OCI-LY7 (cell line): Measurements from ENCODE around the gene MFRP. TPM values are rescaled to one million over a fixed set of nuclear protein-coding genes. Genes with fewer than 3 reads are reported as not detected.

ENCODE experiments used
- BruUV-seq: library from RNA; stranded (reverse); fragments of 400-500 nt; replicated peaks from 2 replicates; lab custom pipeline; 2021; lab: Mats Ljungman, UMichigan
- CTCF ChIA-PET: fragments of 300-600 bp; sonication (Branson Sonifier 250); formaldehyde crosslinking; loops from one replicate; lab custom pipeline; 2022; ENCODE audit warnings: antibody characterized with exemption; ENCODE audit not compliant: unreplicated experiment; lab: Charles Lee
- POLR2A ChIA-PET: fragments of 300-600 bp; sonication (Branson Sonifier 250); formaldehyde crosslinking; loops from one replicate; lab custom pipeline; 2022; ENCODE audit warnings: antibody characterized with exemption; lab: Charles Lee
- DNase-seq: peaks from one replicate; pipeline ENCODE4 v3.0.0-alpha.2; 2015; ENCODE audit warnings: low spot score
- H2AFZ ChIP-seq: fragments of 200-600 bp; sonication (generic), shearing (Covaris generic); 2 replicates; pipeline ENCODE4 v1.6.1; 2014; ENCODE audit warnings: mild to moderate bottlenecking, antibody characterized with exemption, low read length, moderate library complexity
- H3K27ac ChIP-seq: fragments of 200-600 bp; sonication (generic); 2 replicates; pipeline ENCODE4 v1.5.1; 2014; ENCODE audit warnings: mixed run types, low read depth, mild to moderate bottlenecking, moderate library complexity, low read length, inconsistent platforms; ENCODE audit not compliant: poor library complexity, severe bottlenecking
- H3K36me3 ChIP-seq: fragments of 200-600 bp; sonication (generic); 2 replicates; pipeline ENCODE4 v1.6.1; 2014; ENCODE audit warnings: mild to moderate bottlenecking, antibody characterized with exemption, low read length, moderate library complexity, mixed read lengths; ENCODE audit not compliant: insufficient read depth
- H3K4me1 ChIP-seq: fragments of 200-600 bp; sonication (generic); 2 replicates; pipeline ENCODE4 v1.5.1; 2014; ENCODE audit warnings: mild to moderate bottlenecking, low read length; ENCODE audit not compliant: insufficient read depth, poor library complexity, severe bottlenecking
- H3K4me2 ChIP-seq: fragments of 200-600 bp; sonication (generic); 2 replicates; pipeline ENCODE4 v1.6.1; 2014; ENCODE audit warnings: mild to moderate bottlenecking, low read length
- H3K4me3 ChIP-seq: fragments of 200-600 bp; sonication (generic); 2 replicates; pipeline ENCODE4 v1.5.1; 2014; ENCODE audit warnings: mild to moderate bottlenecking, low read depth, low read length; ENCODE audit not compliant: poor library complexity, severe bottlenecking
- H3K79me2 ChIP-seq: fragments of 200-600 bp; sonication (generic); 2 replicates; pipeline ENCODE4 v1.6.1; 2016; ENCODE audit warnings: low read depth, mild to moderate bottlenecking, low read length, moderate library complexity, mixed read lengths; ENCODE audit not compliant: insufficient read depth
- H3K9me2 ChIP-seq: fragments of 200-600 bp; sonication (generic); 2 replicates; pipeline ENCODE4 v1.6.1; 2016; ENCODE audit warnings: mild to moderate bottlenecking, low read length, mixed read lengths; ENCODE audit not compliant: insufficient read depth
- H3K9me3 ChIP-seq: fragments of 200-600 bp; sonication (generic); 2 replicates; pipeline ENCODE4 v1.6.1; 2014; ENCODE audit warnings: mild to moderate bottlenecking, mixed run types, low read length, mixed read lengths
- H4K20me1 ChIP-seq: fragments of 200-600 bp; sonication (generic); 2 replicates; pipeline ENCODE4 v1.6.1; 2014; ENCODE audit warnings: mild to moderate bottlenecking, antibody characterized with exemption, low read length, moderate library complexity, mixed read lengths; ENCODE audit not compliant: insufficient read depth
- CTCF ChIP-seq: fragments of 200-600 bp; sonication (generic); conservative IDR thresholded peaks from 2 replicates; pipeline ENCODE4 v1.5.1; 2014; ENCODE audit warnings: mild to moderate bottlenecking, antibody characterized with exemption, low read length, moderate library complexity, mixed read lengths
- EZH2phosphoT487 ChIP-seq: fragments of 200-600 bp; sonication (generic); IDR thresholded peaks from 2 replicates; pipeline ENCODE4 v1.6.1; 2018; ENCODE audit warnings: low read depth, borderline replicate concordance, mild to moderate bottlenecking, mixed run types, antibody characterized with exemption, low read length, moderate library complexity, mixed read lengths
- intact Hi-C: fragments of 100-400 bp; cut with micrococcal nuclease; formaldehyde crosslinking; loops from one replicate; pipeline ENCODE4 v1.10.0; 2022; ENCODE audit not compliant: unreplicated experiment
- total RNA-seq, 2 experiments: library from RNA; depleted of rRNA in 1 of 2; stranded (reverse); fragments of >200 nt in 1 of 2; shearing (Covaris generic) in 1 of 2; gene quantifications; 2 replicates each; pipeline ENCODE4 v1.2.3, GENCODE V29; 2014 to 2022

MFRP gene
- total RNA-seq, 2 experiments from 2014 or later = not detected

GRCh38 chr11:119324189-119324588 is 22.3 kb downstream of the MFRP start:
- CTCF ChIA-PET = interaction anchor here (0.6 to 1.8 kb wide), 4 partner anchors 10 to 222 kb away, joined by 3 to 7 read pairs (median 4); partner anchors contain the start of genes DPAGT1 and RNF26
- H3K4me1 ChIP-seq = peaks cover 34% of the 10 kb centered on the region
- no peak for DNase-seq
- TF ChIP-seq EZH2phosphoT487 (no peak), CTCF (no peak)
- no peak overlapping the region for H3K4me3 ChIP-seq
- no TSS peak for BruUV-seq
- no peaks in the 10 kb centered on the region for H3K36me3 ChIP-seq
- H3K27ac ChIP-seq = no peak overlapping the region
- intact Hi-C loops = loop anchor here (5.0 kb wide), 3 partner anchors 48 to 257 kb away; partner anchors contain the start of genes DPAGT1 and VPS11
- no peaks in the 10 kb centered on the region for H3K79me2 ChIP-seq
- no peaks in the 10 kb centered on the region for H3K9me2 ChIP-seq
- POLR2A ChIA-PET = interaction anchor here (0.7 to 1.0 kb wide), 4 partner anchors 10 to 49 kb away, joined by 3 read pairs; partner anchors contain the start of gene RNF26
- no peaks in the 10 kb centered on the region for H4K20me1 ChIP-seq
- no peak overlapping the region for H3K4me2 ChIP-seq
- H2AFZ ChIP-seq = no peak overlapping the region
- no peaks in the 10 kb centered on the region for H3K9me3 ChIP-seq

GRCh38 chr11:119323532-119324033 is 22.9 kb downstream of the MFRP start:
- Histone ChIP-seq H3K9me3 (no peaks in the 10 kb centered on the region), H4K20me1 (no peaks in the 10 kb centered on the region), H3K4me1 (peaks cover 40% of the 10 kb centered on the region), H3K79me2 (no peaks in the 10 kb centered on the region), H2AFZ (no peak overlapping the region), H3K9me2 (no peaks in the 10 kb centered on the region), H3K4me2 (no peak overlapping the region), H3K4me3 (no peak overlapping the region), H3K36me3 (no peaks in the 10 kb centered on the region), H3K27ac (no peak overlapping the region)
- intact Hi-C loops = loop anchor here (1.0 to 5.0 kb wide), 4 partner anchors 49 to 256 kb away; partner anchors contain the start of genes DPAGT1 and VPS11
- DNase-seq = peak; percentile 70
- CTCF ChIA-PET = interaction anchor here (0.6 to 2.5 kb wide), 6 partner anchors 11 to 222 kb away, joined by 3 to 16 read pairs (median 4); partner anchors contain the start of genes DPAGT1 and RNF26
- no TSS peak for BruUV-seq
- no peak for TF ChIP-seq EZH2phosphoT487
- TF ChIP-seq CTCF = peak; percentile 94
- POLR2A ChIA-PET = interaction anchor here (0.7 to 1.0 kb wide), 5 partner anchors 10 to 127 kb away, joined by 3 read pairs; partner anchors contain the start of gene RNF26
